HepG2 (cell line): ENCODE data around the gene SUCLA2. TPM values are rescaled to one million over a fixed set of nuclear protein-coding genes. Genes with fewer than 3 reads are reported as not detected.

Experiments
- ATF1 ChIP-seq: IDR thresholded peaks from 2 replicates; pipeline ENCODE4 v1.6.1; 2016; ENCODE audit warnings: mild to moderate bottlenecking, control low read depth
- ATRX ChIP-seq: sonication (generic); formaldehyde crosslinking; IDR thresholded peaks from 2 replicates; pipeline ENCODE4 v1.4.0; 2020; ENCODE audit warnings: missing genetic modification reagents, borderline replicate concordance
- CERS6 ChIP-seq: sonication (generic); formaldehyde crosslinking; IDR thresholded peaks from 2 replicates; pipeline ENCODE4 v1.5.0; 2020; ENCODE audit warnings: missing genetic modification reagents
- CSRNP2 ChIP-seq: sonication (generic); formaldehyde crosslinking; conservative IDR thresholded peaks from 2 replicates; pipeline ENCODE4 v1.8.0; 2022; ENCODE audit warnings: low read depth, missing genetic modification reagents
- DMAP1 ChIP-seq: IDR thresholded peaks from 2 replicates; pipeline ENCODE4 v1.6.1; 2016
- FOSL2 ChIP-seq: sonication (generic); formaldehyde crosslinking; IDR thresholded peaks from 2 replicates; pipeline ENCODE4 v1.4.0; 2020; ENCODE audit warnings: missing genetic modification reagents
- HOXA9 ChIP-seq: sonication (generic); formaldehyde crosslinking; IDR thresholded peaks from 2 replicates; pipeline ENCODE4 v1.8.1; 2022; ENCODE audit warnings: missing genetic modification reagents, mild to moderate bottlenecking, moderate library complexity, borderline replicate concordance
- KIAA2018 ChIP-seq: sonication (generic); formaldehyde crosslinking; IDR thresholded peaks from 2 replicates; pipeline ENCODE4 v1.5.0; 2020; ENCODE audit warnings: mild to moderate bottlenecking, missing genetic modification reagents, borderline replicate concordance
- PITX1 ChIP-seq: sonication (generic); formaldehyde crosslinking; IDR thresholded peaks from 2 replicates; pipeline ENCODE4 v1.5.1; 2020; ENCODE audit warnings: mild to moderate bottlenecking, missing genetic modification reagents
- TAF15 ChIP-seq: fragments of 200-400 bp; formaldehyde crosslinking; IDR thresholded peaks from one replicate; pipeline ENCODE4 v1.6.1; 2018; ENCODE audit warnings: mild to moderate bottlenecking, low read depth, low read length; ENCODE audit not compliant: poor library complexity, severe bottlenecking
- ZFP1 ChIP-seq: IDR thresholded peaks from 2 replicates; pipeline ENCODE4 v1.6.1; 2016
- ZNF280D ChIP-seq: sonication (generic); formaldehyde crosslinking; IDR thresholded peaks from 2 replicates; pipeline ENCODE4 v1.5.1; 2020; ENCODE audit warnings: mild to moderate bottlenecking, missing genetic modification reagents
- ZNF724P ChIP-seq: sonication (generic); formaldehyde crosslinking; IDR thresholded peaks from 2 replicates; pipeline ENCODE4 v1.8.0; 2022; ENCODE audit warnings: missing genetic modification reagents, borderline replicate concordance
- polyA plus RNA-seq, 8 experiments: library from polyadenylated mRNA; depleted of rRNA in 3 of 8; stranded (reverse) in 7 of 8; unstranded in 1 of 8; fragments of >200 nt; fragmentation: Illumina TruSeq in 4 of 8; extraction: Trizol in 4 of 8; gene quantifications; 2 replicates each; pipeline versions ENCODE4 v1.2.1 to v1.2.3, GENCODE V29; 2011 to 2016; ENCODE audit warnings: low read depth in 4 of 8, missing spikeins in 1 of 8, mixed read lengths in 1 of 8; ENCODE audit not compliant: insufficient read depth in 1 of 8
- total RNA-seq, 5 experiments: library from RNA; depleted of rRNA; stranded (reverse); fragments of >200 nt; fragmentation: Illumina TruSeq; extraction: Trizol; gene quantifications; 2 replicates each; pipeline ENCODE4 v1.2.3, GENCODE V29; 2016; ENCODE audit warnings: low read depth in 1 of 5

The SUCLA2 gene
- total and polyA plus RNA-seq, 2 of the 13 experiments (the other 11 are each of a cell fraction or from before 2014, with no cell fraction given) = 28.4 to 77.1 TPM

- TF ChIP-seq ATRX = no peak
- 0 out of 2 replicates have a peak, but pooled peaks have one; percentile 42 for TF ChIP-seq PITX1 (CRISPR knock-in tag)
- peak; percentile 64 for TF ChIP-seq ZFP1
- TF ChIP-seq DMAP1 (CRISPR knock-in tag) = peak; percentile 98
- TF ChIP-seq CERS6 (CRISPR knock-in tag) = no peak
- peak; percentile 88; the same call in 1 of the 2 replicates for TF ChIP-seq CSRNP2 (CRISPR knock-in tag)
- TF ChIP-seq HOXA9 = no peak; the same call in 1 of the 2 replicates
- TF ChIP-seq TAF15 = peak; percentile 83
- TF ChIP-seq ZNF280D (CRISPR knock-in tag) = no peak
- TF ChIP-seq FOSL2 = peak; percentile 56
- TF ChIP-seq KIAA2018 (CRISPR knock-in tag) = peak; percentile 50; the same call in 1 of the 2 replicates
- peak; percentile 98 for TF ChIP-seq ZNF724P (CRISPR knock-in tag)
- peak; percentile 85; the same call in 1 of the 2 replicates for TF ChIP-seq ATF1
These were observed 36.5 kb upstream of the SUCLA2 start, which contains the start of gene NUDT15 (continued) for GRCh38 chr13:48037346-48038173.
